HG02678 (cell line): ENCODE data around the gene ADAMTSL1.

Source experiments
- ATAC-seq: cut with Tn5 transposase; IDR thresholded peaks from one replicate; pipeline ENCODE4 v1.9.1; 2021; ENCODE audit warnings: mild to moderate bottlenecking, moderate library complexity; ENCODE audit not compliant: unreplicated experiment

The ADAMTSL1 gene

GRCh38 chr9:18550286-18550685 lies 76.3 kb downstream of the ADAMTSL1 start:
- ATAC-seq: no peak

GRCh38 chr9:18554244-18554643 lies 80.3 kb downstream of the ADAMTSL1 start:
- no peak for ATAC-seq

- no peak for ATAC-seq
Measured at GRCh38 chr9:18555105-18555883, 81.3 kb downstream of the ADAMTSL1 start.

- no peak for ATAC-seq
Measured at GRCh38 chr9:18564018-18564880, 90.3 kb downstream of the ADAMTSL1 start.

GRCh38 chr9:18566121-18566520 lies 92.2 kb downstream of the ADAMTSL1 start:
- no peak for ATAC-seq

- ATAC-seq: no peak
Measured at GRCh38 chr9:18568973-18569372, 95.0 kb downstream of the ADAMTSL1 start.

- ATAC-seq: no peak
Measured at GRCh38 chr9:18569941-18570630, 96.1 kb downstream of the ADAMTSL1 start.

GRCh38 chr9:18573021-18573556 lies 99.1 kb downstream of the ADAMTSL1 start:
- no peak for ATAC-seq

GRCh38 chr9:18575686-18576085 lies 101.7 kb downstream of the ADAMTSL1 start:
- no peak for ATAC-seq

GRCh38 chr9:18579536-18579935 lies 105.6 kb downstream of the ADAMTSL1 start:
- ATAC-seq: no peak

GRCh38 chr9:18580151-18580550 lies 106.2 kb downstream of the ADAMTSL1 start:
- no peak for ATAC-seq

GRCh38 chr9:18585996-18586395 lies 112.0 kb downstream of the ADAMTSL1 start:
- ATAC-seq: no peak

GRCh38 chr9:18588002-18588401 lies 114.0 kb downstream of the ADAMTSL1 start:
- ATAC-seq: no peak

- no peak for ATAC-seq
Measured at GRCh38 chr9:18591261-18591660, 117.3 kb downstream of the ADAMTSL1 start.

GRCh38 chr9:18594837-18595236 lies 120.9 kb downstream of the ADAMTSL1 start:
- ATAC-seq: no peak

- no peak for ATAC-seq
Measured at GRCh38 chr9:18595597-18595996, 121.6 kb downstream of the ADAMTSL1 start.

GRCh38 chr9:18596920-18597319 lies 123.0 kb downstream of the ADAMTSL1 start:
- no peak for ATAC-seq

- no peak for ATAC-seq
Measured at GRCh38 chr9:18598969-18599368, 125.0 kb downstream of the ADAMTSL1 start.

GRCh38 chr9:18601026-18601425 lies 127.1 kb downstream of the ADAMTSL1 start:
- no peak for ATAC-seq

- ATAC-seq: no peak
Measured at GRCh38 chr9:18601956-18602355, 128.0 kb downstream of the ADAMTSL1 start.
